Measurements from ENCODE around the gene SLC18B1. TPM values are rescaled to one million over a fixed set of nuclear protein-coding genes. Genes with fewer than 3 reads are reported as not detected.

Gene SLC18B1
- polyA plus RNA-seq, 1 of the 3 experiments (the other 2 are of a cell fraction) = 1.2 TPM

DNA sequence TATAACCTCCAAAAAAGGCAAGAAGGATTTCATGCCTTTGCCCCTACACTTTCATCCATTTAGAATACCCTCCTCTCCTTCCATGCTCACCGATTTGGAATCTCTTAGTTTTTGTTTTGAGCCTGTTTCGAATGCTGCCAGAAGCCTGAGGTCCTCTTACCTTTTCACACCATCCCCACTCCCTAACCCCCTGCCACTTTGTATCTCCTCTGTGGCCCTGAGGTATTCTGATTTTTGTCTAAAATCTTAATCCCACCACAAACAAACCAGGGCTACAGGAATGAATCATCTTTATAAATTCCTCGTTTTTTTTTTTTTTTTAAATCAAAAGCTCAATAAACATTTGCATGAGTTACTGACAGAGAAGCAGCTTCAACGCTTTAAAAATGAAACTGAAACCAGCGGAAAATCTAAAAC is 14.3 kb upstream of the SLC18B1 start (continued):
- TF ChIP-seq, protein P1, sequence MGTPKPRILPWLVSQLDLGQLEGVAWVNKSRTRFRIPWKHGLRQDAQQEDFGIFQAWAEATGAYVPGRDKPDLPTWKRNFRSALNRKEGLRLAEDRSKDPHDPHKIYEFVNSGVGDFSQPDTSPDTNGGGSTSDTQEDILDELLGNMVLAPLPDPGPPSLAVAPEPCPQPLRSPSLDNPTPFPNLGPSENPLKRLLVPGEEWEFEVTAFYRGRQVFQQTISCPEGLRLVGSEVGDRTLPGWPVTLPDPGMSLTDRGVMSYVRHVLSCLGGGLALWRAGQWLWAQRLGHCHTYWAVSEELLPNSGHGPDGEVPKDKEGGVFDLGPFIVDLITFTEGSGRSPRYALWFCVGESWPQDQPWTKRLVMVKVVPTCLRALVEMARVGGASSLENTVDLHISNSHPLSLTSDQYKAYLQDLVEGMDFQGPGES (IDR thresholded peaks at IDR 0.05; ENCODE audit: low read depth, low read length) = no peak
- TF ChIP-seq PBX3 (IDR thresholded peaks at IDR 0.05) (no peak), NRF1 (IDR thresholded peaks at IDR 0.05; ENCODE audit: low read depth, low read length) (no peak), MAX (IDR thresholded peaks at IDR 0.05; ENCODE audit: low read depth) (no peak), YY1 (IDR thresholded peaks at IDR 0.05; ENCODE audit: low read depth) (no peak), CHD2 (IDR thresholded peaks at IDR 0.05; ENCODE audit: low read length, partially characterized antibody) (no peak), TEAD4 (IDR thresholded peaks at IDR 0.05; ENCODE audit: borderline replicate concordance, insufficient read depth) (no peak), RFX5 (IDR thresholded peaks at IDR 0.05; ENCODE audit: low read length) (no peak)

- TF ChIP-seq TCF12 (IDR thresholded peaks at IDR 0.05) (no peak), FOXJ3 (CRISPR knock-in tag; IDR thresholded peaks at IDR 0.05) (no peak), TAF1 (IDR thresholded peaks at IDR 0.05; ENCODE audit: borderline replicate concordance, low read depth, low read length) (no peak), SIN3A (IDR thresholded peaks at IDR 0.05; ENCODE audit: borderline replicate concordance, low read depth, low read length) (no peak), GABPA (IDR thresholded peaks at IDR 0.05; ENCODE audit: low read depth) (no peak), GATA2 (CRISPR knock-in tag; IDR thresholded peaks at IDR 0.05) (no peak), MXI1 (IDR thresholded peaks at IDR 0.05; ENCODE audit: low read depth, low read length) (no peak), SMC3 (IDR thresholded peaks at IDR 0.05; ENCODE audit: low read depth, low read length) (no peak), FOXM1 (IDR thresholded peaks at IDR 0.05; ENCODE audit: low read depth) (no peak)
- TF ChIP-seq, protein P1 (IDR thresholded peaks at IDR 0.05; ENCODE audit: low read depth, low read length) = no peak
- ChIA-PET CTCF (interaction anchor here (0.8 to 1.2 kb wide), 2 partner anchors 17 to 18 kb away, joined by 3 read pairs; no protein-coding TSS in a partner anchor), POLR2A (no interaction called here)
- no peak for DNase-seq
- 0 out of 4 replicates have a peak overlapping the region, but pooled peaks of 1 of the 2 experiments have one; percentile 43 for H3K27ac ChIP-seq (ENCODE audit: low read depth in 2 of 2, low read length in 1 of 2)
- H3K27me3 ChIP-seq (ENCODE audit: insufficient read depth) = peaks cover 38% of the 10 kb centered on the region; the same call in 1 of the 2 replicates
- peaks cover 28% of the 10 kb centered on the region for H3F3A ChIP-seq (replicated peaks; ENCODE audit: insufficient read depth)
- 55% methylated on average over 2 of the region's 2 CpGs for WGBS (ENCODE audit: low lambda C conversion rate)
- H3K36me3 ChIP-seq (replicated peaks in 1 of 2; ENCODE audit: control insufficient read depth in 1 of 2, insufficient read depth in 2 of 2, low read length in 1 of 2) = peaks cover 15 to 25% of the 10 kb centered on the region in 2 experiments
- H3K9ac ChIP-seq = no peak overlapping the region
- H3K9me2 ChIP-seq = no peaks in the 10 kb centered on the region
- H4K20me1 ChIP-seq (ENCODE audit: insufficient read depth) = peaks cover 25% of the 10 kb centered on the region
- H2AFZ ChIP-seq (ENCODE audit: low read depth) = peak overlapping the region; percentile 96
- peaks cover 30% of the 10 kb centered on the region for H3K79me2 ChIP-seq (ENCODE audit: insufficient read depth)
- H3K9me3 ChIP-seq = no peaks in the 10 kb centered on the region
- H3K4me2 ChIP-seq = peak overlapping the region; percentile 91
- peak overlapping the region in 1 of 2 experiments; percentile 74; a peak in 3 of 4 replicates for H3K4me3 ChIP-seq (ENCODE audit: low read depth in 2 of 2, low read length in 1 of 2)
- peaks cover 12 to 21% of the 10 kb centered on the region in 2 experiments; a peak in 3 of 4 replicates for H3K4me1 ChIP-seq (ENCODE audit: control insufficient read depth in 1 of 2, insufficient read depth in 2 of 2, low read depth in 1 of 2, low read length in 1 of 2)
These were observed 13.9 kb upstream of the SLC18B1 start for GRCh38 chr6:132812255-132812732.

Data from SK-N-SH (cell line).